Erythroblast (primary cell): ENCODE measurements around the gene RPL41.

ENCODE experiments used
- DNase-seq, 2 experiments: peaks; one replicate each; lab custom pipeline; 2025; lab: John Stamatoyannopoulos, UW
- GATA1 ChIP-seq: IDR thresholded peaks from 2 replicates; pipeline ENCODE4 v1.6.1; 2011; ENCODE audit warnings: low read depth, mild to moderate bottlenecking, control low read depth, low read length, moderate library complexity
- POLR2A ChIP-seq: IDR thresholded peaks from 2 replicates; pipeline ENCODE4 v1.6.1; 2011; ENCODE audit warnings: mild to moderate bottlenecking, low read length

The RPL41 gene

GRCh38 chr12:56158029-56158925 lies 41.8 kb downstream of the RPL41 start, which contains the start of gene MYL6:
MYL6 (plus strand) TSS chr12:56158359; CDS start chr12:56158402, 43 bp downstream.
- peak; percentile 98 for DNase-seq
- TF ChIP-seq GATA1 (no peak), POLR2A (peak; percentile 98)

GRCh38 chr12:56158926-56159461 lies 42.6 kb downstream of the RPL41 start:
- TF ChIP-seq GATA1 (no peak), POLR2A (no peak)
- DNase-seq, result peak; percentile 80

DNA sequence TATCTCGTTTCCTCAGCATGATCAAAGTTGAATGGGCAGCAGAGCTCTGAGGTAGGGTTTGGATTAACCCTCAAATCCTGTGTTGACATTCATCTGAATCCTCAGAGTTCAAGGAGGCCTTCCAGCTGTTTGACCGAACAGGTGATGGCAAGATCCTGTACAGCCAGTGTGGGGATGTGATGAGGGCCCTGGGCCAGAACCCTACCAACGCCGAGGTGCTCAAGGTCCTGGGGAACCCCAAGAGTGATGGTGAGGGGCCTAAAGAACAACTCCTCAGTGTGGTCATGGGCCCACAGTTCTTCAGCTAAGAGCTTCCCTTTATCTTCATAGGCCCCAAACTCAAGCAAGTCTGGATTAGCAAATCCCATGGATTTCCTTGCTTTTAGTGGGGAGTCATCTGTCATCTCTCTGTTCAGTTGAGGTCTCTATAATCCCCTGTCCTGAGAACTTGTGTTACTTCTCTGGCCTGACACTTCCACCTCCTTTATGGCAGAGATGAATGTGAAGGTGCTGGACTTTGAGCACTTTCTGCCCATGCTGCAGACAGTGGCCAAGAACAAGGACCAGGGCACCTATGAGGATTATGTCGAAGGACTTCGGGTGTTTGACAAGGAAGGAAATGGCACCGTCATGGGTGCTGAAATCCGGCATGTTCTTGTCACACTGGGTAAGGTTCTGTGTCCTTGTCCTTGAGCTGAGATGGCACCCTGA lies 43.2 kb downstream of the RPL41 start:
- TF ChIP-seq POLR2A (peak; percentile 7), GATA1 (no peak)
- no peak for DNase-seq

GRCh38 chr12:56160193-56160763 lies 43.8 kb downstream of the RPL41 start:
- DNase-seq, result no peak
- no peak for TF ChIP-seq POLR2A
- TF ChIP-seq GATA1, result no peak

GRCh38 chr12:56160894-56161689 lies 44.7 kb downstream of the RPL41 start:
- DNase-seq, result no peak
- TF ChIP-seq GATA1 (no peak), POLR2A (peak; percentile 27)

DNA sequence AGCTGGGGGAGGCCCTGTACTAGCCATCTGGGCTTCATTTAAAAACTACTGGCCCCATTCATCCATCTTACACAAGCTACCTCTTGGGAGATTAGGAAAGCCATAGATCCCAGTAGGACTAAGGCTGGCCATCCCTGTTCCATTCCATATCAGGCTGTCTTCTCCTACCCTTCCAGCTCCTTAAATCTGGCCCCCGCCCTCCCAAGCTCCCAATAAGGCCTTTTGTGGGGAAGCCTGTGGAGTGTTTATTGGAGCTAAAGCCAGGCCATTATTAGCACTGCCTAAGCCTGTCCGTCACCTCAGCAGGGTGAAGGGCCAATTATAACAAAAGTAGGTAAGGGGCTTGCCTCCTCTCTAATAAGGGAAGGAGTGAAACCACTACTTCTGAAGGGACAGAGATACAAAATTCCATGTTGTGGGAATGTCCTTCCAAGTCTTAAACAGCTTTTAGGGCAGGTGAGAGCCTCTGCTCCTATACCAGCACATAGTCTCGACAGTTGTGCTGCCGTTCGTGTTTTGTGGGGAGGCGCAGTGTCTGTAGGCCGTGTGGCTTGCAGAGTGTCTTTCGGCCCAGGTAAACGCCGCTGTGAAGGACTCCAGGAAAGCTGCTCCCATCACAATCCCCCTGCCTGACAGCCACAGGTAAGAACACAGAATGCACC lies 45.4 kb downstream of the RPL41 start:
- DNase-seq, result no peak
- TF ChIP-seq GATA1 (no peak), POLR2A (no peak)

GRCh38 chr12:56162468-56163290 lies 46.2 kb downstream of the RPL41 start:
- DNase-seq, result no peak
- no peak for TF ChIP-seq POLR2A
- TF ChIP-seq GATA1, result no peak

- TF ChIP-seq POLR2A (peak; percentile 36), GATA1 (no peak)
- DNase-seq, result no peak
These were observed 47.3 kb downstream of the RPL41 start for GRCh38 chr12:56163533-56164344.

GRCh38 chr12:56164345-56164729 lies 47.9 kb downstream of the RPL41 start:
- no peak for DNase-seq
- TF ChIP-seq GATA1 (no peak), POLR2A (peak; percentile 5)

DNA sequence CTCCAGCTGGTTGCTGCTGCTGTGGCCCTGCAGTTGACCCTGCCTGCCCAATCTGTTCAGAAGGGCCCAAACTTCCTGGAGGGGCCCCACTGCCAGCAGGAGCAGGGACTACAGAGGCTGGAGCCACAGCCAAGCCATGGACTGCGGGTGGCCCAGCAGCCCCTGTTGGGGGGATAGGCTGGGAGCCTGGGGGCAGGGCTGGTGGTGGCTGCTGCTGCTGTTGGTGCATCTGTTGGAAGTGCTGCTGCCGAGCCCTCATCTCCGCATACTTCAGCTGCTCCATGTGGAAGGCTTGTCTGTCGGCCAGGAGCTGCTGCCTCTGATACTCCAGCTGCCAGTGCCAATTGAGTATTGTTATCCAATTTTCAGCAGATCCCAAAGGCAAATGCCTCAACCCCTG lies 48.9 kb downstream of the RPL41 start:
- DNase-seq, result no peak
- peak; percentile 6 for TF ChIP-seq POLR2A
- TF ChIP-seq GATA1, result no peak
